ENCODE measurements around the gene OTULIN.

DNA sequence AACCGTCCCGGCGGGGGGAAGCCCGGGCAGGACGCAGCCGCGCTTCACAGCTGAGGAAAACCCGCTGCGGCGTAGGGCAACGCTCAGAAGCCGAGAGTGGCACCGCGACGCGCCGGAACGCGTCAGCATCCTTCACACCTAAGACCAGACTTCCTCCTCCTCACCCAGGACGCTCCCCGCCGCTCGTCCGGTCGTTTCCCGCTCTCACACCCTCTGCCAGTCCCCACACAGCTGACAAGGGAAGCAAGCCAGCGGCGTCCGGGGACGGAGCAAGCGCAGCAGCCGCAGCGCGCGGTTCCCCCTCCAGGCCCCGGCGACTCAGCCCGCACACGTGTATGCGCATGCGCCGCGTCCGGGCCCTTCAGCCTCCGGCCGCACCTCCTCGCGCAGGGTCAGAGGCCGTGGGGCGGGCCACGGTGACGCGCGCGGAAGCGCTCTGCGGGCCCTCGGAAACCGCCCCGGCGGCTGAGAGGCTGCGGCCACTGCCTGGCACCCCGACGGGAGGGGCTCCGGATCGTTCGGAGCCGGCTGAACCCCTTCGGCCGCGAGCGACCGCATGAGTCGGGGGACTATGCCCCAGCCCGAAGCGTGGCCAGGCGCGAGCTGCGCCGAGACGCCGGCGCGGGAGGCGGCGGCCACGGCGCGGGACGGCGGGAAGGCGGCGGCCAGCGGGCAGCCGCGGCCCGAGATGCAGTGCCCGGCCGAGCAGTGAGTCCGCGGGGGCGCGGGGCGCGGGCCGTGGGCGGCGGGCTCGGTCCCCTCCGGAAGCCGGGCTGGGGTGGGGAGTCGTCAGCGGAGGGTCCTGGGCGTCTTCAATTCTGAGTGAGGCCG is at the start of gene OTULIN:
- no peak for TF ChIP-seq EZH2phosphoT487 (IDR thresholded peaks at IDR 0.05; ENCODE audit: borderline replicate concordance)
- TF ChIP-seq, protein P1, sequence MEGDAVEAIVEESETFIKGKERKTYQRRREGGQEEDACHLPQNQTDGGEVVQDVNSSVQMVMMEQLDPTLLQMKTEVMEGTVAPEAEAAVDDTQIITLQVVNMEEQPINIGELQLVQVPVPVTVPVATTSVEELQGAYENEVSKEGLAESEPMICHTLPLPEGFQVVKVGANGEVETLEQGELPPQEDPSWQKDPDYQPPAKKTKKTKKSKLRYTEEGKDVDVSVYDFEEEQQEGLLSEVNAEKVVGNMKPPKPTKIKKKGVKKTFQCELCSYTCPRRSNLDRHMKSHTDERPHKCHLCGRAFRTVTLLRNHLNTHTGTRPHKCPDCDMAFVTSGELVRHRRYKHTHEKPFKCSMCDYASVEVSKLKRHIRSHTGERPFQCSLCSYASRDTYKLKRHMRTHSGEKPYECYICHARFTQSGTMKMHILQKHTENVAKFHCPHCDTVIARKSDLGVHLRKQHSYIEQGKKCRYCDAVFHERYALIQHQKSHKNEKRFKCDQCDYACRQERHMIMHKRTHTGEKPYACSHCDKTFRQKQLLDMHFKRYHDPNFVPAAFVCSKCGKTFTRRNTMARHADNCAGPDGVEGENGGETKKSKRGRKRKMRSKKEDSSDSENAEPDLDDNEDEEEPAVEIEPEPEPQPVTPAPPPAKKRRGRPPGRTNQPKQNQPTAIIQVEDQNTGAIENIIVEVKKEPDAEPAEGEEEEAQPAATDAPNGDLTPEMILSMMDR (conservative IDR thresholded peaks at IDR 0.05; ENCODE audit: low read length) = no peak
